Lung microvascular endothelial cell (primary cell): ENCODE results near the gene CCDC69. TPM values are rescaled to one million over a fixed set of nuclear protein-coding genes. Genes with fewer than 3 reads are reported as not detected.
"Not testable (repeated sequence)": the region's sequence is repeated elsewhere in the genome, so short reads cannot be mapped to it uniquely, and the experiment has no call there.

Experiments
- DNase-seq, 2 donors: peaks; one replicate each; pipeline versions ENCODE4 v3.0.0 to v3.0.0-alpha.2; 2010; ENCODE audit warnings: low read depth in 2 of 2
- total RNA-seq: library from RNA; depleted of rRNA; stranded (reverse); fragments of >200 nt; gene quantifications from 2 replicates; pipeline ENCODE4 v1.2.1, GENCODE V29; 2014

The CCDC69 gene
- total RNA-seq, 1 donor from 2014 or later: 0.99 TPM

GRCh38 chr5:151196556-151197290, 27.2 kb downstream of the CCDC69 start:
- DNase-seq: no peak

DNA sequence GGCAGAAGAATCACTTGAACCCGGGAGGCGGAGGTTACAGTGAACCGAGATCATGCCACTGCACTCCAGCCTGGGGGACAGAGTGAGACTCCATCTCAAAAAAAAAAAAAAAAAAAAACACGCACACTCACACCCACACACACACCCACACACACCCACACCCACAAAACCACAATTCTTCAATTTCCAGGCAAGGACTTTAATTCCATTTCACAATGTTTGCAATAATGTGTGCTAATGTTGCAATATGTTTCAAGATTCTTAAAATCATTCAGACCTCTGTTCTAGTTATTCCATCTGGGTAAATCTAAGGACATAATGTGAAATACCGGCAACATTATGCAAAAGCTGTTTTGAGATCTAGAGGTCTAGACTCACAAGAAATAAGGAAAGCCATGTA, 28.3 kb downstream of the CCDC69 start:
- no peak for DNase-seq

GRCh38 chr5:151192626-151193025, 31.3 kb downstream of the CCDC69 start:
- no peak for DNase-seq

GRCh38 chr5:151191661-151192060, 32.2 kb downstream of the CCDC69 start:
- no peak for DNase-seq

DNA sequence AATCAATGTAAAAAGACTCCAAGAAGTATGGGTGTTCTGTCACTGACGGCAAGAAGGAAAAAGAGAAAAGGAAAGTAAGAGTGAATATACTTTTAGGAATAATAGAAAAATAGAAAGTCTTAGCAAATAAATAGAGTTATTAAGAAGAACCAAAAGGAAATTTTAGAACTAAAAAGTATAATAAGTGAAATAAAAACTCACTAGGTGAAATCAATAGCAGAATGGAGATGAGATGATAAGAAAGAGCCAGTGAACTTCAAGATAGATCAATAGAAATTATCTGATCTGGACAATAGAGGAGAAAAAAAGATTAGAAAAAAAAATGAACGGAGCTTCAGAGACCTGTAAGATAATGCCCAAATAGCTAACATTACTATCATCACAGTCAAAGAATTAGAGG, 34.7 kb downstream of the CCDC69 start:
- no peak for DNase-seq

DNA sequence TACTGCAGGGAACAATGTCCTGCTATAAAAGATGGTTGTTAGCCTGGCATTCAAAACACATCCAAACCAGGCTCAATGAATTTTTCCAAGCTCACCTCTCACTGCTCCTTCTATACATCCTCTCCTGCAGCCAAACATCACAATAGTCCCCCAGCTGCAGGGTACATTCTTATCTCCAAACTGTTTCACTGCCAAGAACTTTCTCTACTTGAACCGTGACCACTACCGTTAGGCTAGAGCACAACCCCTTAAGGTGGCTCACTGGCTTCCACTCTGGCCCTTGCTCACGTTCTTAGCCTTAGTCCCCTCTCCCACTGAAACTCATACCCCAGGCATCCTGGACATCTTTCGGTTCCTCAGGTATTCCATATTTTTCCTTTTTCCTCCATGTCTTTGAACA, 37.4 kb downstream of the CCDC69 start:
- DNase-seq: no peak

GRCh38 chr5:151186052-151186451, 37.8 kb downstream of the CCDC69 start:
- no peak for DNase-seq

- peak in 1 of 2 donors; percentile 24 for DNase-seq
These were observed 39.4 kb downstream of the CCDC69 start for GRCh38 chr5:151184316-151185042.

DNA sequence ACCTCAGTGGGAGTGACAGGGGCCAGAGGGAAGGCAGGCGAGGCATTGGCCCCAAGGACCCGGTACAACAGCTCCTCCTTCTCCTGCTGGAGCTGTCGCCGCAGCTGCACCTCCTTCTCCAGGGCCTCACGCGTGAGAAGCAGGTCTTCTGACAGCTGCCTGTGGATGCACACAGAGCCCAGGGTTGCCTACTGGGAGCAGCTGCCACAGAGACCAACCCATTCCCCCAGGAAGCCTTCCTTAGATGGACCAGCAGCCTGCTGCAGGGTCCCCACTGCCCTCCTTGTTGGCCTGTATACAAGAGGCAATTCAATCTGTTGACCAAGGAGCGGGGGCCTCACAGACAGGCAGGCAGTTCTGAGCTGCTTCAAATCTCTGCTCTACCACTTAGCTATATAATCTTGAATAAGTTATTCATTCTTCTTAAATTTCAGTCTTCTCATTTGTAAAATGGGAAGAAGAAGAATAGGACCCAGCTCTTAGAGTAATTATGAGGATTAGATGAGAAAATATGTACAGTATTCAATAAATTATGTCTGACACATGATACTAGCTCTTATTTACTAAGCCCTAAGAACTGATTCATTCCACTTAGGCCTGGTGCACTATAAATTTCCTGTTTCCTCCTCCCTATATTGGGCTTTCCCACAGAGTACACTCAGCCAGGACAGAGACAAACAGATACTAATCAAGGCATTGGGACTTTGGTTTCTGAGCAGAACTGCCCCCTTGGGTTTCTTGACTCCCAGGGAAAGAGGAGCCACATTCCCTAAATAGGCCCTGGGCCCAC, 40.2 kb downstream of the CCDC69 start:
- DNase-seq: peak in 1 of 2 donors; percentile 70

DNA sequence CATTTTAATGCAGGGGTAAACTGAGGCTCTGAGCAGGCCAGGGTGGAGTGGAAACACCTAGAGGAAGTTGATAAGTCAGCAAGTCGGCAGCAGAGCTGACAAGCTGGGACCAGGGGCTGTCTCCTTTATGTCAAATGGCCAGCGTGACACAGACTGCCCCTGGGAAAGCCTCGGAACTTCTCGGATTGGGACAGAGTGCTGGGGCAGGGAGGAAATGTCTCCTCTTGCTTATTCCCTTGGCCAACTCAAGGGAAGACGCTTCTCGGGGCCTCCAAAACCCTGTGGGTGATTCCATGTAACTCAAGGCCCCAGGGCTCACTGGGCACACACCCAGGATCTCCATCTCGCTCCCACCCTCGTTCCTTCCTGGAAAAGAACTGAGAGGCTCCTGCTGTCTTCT, 40.9 kb downstream of the CCDC69 start:
- DNase-seq: no peak

GRCh38 chr5:151182524-151182900, 41.4 kb downstream of the CCDC69 start:
- no peak for DNase-seq

- no peak for DNase-seq
These were observed 41.9 kb downstream of the CCDC69 start for GRCh38 chr5:151181818-151182523.

GRCh38 chr5:151180291-151180690, 43.6 kb downstream of the CCDC69 start:
- DNase-seq: no peak

DNA sequence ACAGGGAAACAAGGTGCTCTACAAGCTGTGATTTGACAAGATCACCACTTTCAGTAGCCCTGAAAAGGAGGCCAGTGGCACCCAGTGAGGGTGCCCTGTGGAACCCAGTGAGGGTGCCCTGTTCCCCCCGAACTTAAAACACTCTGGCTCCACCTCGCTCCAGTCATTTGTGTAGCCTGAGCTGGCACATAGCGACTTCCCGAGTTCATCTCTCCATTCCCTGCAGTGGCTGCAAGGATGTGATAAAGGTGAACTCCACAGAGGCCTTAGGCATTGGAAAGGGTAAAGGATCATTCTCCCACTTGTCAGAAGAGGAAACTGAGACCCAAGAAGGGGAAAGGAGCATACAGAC, 44.4 kb downstream of the CCDC69 start:
- DNase-seq: no peak

- no peak for DNase-seq
These were observed 45.0 kb downstream of the CCDC69 start for GRCh38 chr5:151178777-151179488.

DNA sequence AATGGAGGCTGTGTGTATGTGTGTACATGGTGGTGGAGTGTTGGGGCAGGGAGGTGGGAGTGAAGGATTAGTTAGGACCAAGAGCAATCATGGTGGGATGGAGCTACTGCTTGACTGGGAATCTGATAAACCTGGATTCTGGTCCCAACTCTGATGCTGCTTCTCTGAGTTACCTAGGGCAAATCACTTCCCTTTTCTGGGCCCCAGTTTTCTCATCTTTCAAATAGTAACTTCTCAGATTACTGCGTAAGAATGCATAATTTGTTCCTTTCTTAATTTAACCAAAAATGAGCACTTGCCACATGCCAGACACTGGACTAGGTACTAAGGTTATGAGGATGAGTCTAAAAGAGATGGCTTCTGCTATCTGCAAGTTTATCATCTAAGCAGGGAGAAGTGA, 45.5 kb downstream of the CCDC69 start:
- DNase-seq: no peak

- DNase-seq: not testable (repeated sequence)
These were observed 47.6 kb downstream of the CCDC69 start for GRCh38 chr5:151176268-151176667.

DNA sequence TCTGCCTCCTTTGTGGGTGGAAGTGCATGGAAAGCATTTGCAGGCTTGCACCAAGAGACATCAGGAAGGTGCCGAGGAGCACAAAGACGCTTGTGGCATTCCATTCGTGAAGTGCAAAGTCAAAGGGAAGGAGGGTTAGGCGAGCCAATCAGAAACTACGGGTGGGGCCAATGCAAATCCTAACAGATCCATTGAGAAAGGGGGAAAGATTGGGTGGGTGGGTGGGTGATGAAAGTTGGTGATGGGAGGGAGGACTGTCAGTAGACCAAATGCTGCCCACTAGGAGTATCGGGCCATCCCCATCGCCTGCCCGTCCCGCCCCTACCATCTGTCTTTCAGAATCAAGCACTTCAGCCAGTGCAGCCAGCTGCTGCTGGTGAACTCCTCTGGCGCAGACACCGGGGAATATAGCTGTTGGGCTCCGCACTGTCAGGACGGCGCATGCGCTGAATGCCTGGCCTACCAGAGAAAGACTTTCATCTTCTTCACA, 49.2 kb downstream of the CCDC69 start:
- peak in 1 of 2 donors; percentile 56 for DNase-seq

DNA sequence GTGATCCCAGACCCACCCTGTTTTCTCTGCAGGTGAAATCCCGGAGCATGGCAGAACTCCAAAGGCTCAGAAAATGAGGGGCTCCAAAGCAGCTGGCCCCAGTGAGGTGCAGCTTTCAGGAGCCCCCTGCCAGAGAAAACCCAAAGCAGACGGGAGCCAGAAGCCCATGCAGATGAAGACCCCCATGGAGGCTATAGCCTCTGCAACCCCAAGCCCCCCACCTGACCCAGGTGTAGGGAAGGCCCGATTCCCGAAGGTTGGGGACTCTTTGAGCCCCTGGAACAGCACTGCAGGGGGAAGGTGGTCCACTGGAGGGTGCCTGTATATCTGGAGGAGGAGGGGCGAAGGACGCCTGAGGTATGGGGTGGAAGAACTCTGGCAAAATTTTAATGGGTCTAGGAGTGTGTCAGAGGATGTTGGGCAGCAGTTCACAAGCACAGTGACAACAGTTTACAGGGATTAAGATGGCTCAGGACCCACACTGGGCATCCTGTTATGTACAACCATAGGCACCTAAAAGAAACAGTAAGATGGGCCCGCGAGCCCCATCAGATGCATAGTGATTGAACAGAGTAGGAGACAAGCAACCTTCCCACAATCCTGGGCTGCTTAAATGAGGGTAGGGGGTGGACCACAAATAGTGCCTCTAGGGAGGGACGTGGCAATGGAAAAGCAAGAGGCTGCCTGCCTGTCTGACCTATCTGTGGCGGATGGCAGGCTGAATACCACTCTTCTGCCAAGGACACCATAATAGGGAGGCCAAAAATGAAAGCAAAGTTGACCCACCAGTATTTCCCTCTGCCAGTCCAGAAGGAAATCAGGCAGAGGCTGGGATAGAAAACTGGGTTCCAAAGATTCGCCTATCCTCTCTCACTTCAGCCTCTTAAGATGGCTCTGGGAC, 49.9 kb downstream of the CCDC69 start:
- no peak for DNase-seq

DNA sequence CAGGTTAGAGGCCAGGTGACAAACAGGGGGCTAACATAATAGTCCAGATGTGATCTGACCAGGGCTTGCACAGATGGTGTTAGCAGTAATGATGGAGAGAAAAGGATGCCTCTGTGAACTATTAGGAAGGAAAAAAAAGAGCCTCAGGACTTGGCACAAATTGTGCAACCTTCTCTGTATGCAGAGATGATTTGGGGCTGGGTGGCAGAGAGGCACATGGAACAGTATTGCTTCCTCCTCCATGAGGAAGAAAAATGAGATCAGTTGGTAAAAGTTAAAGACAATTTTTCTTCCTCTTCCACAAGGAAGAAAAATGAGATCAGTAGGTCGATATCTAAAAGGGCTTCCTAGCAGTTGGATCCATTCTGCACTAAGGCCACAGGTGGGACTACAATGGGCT, 52.4 kb downstream of the CCDC69 start:
- no peak for DNase-seq
